NCI-H2107 treated with DMSO at 0.1 percent for 48 hours (cell line): Measurements from ENCODE around the gene NHERF1.

Experiments used
- DNase-seq: peaks from one replicate; lab custom pipeline; 2025; ENCODE audit not compliant: unreplicated experiment; lab: John Stamatoyannopoulos, UW

The NHERF1 gene

GRCh38 chr17:74767111-74767516 is 18.7 kb downstream of the NHERF1 start:
- DNase-seq: no peak

DNA sequence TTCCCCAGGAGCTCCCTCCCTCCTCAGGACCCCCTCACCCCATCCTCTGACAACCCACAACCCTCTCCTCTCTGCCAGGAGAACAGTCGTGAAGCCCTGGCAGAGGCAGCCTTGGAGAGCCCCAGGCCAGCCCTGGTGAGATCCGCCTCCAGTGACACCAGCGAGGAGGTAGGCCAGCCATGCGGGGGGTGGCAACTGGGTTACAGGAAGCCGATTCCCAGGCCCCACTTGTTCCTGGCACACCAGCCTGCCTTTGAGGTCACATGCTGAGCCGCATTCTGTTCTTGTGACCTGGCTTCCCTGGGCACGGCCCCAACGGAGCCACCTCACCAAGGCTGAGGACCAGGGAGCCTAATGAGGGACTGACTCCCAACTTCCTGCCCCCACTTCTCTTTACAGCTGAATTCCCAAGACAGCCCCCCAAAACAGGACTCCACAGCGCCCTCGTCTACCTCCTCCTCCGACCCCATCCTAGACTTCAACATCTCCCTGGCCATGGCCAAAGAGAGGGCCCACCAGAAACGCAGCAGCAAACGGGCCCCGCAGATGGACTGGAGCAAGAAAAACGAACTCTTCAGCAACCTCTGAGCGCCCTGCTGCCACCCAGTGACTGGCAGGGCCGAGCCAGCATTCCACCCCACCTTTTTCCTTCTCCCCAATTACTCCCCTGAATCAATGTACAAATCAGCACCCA is 19.8 kb downstream of the NHERF1 start:
- no peak for DNase-seq

DNA sequence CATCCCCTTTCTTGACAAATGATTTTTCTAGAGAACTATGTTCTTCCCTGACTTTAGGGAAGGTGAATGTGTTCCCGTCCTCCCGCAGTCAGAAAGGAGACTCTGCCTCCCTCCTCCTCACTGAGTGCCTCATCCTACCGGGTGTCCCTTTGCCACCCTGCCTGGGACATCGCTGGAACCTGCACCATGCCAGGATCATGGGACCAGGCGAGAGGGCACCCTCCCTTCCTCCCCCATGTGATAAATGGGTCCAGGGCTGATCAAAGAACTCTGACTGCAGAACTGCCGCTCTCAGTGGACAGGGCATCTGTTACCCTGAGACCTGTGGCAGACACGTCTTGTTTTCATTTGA is 20.3 kb downstream of the NHERF1 start:
- DNase-seq: no peak

GRCh38 chr17:74769266-74769855 is 20.9 kb downstream of the NHERF1 start:
- DNase-seq: no peak

- DNase-seq: no peak
These were observed 21.5 kb downstream of the NHERF1 start for GRCh38 chr17:74769856-74770497.

GRCh38 chr17:74770498-74771318 is 22.3 kb downstream of the NHERF1 start:
- peak; percentile 14 for DNase-seq

- no peak for DNase-seq
These were observed 23.0 kb downstream of the NHERF1 start for GRCh38 chr17:74771319-74771914.

- no peak for DNase-seq
These were observed 23.6 kb downstream of the NHERF1 start for GRCh38 chr17:74772053-74772452.

GRCh38 chr17:74773414-74773813 is 25.0 kb downstream of the NHERF1 start:
- DNase-seq: no peak

DNA sequence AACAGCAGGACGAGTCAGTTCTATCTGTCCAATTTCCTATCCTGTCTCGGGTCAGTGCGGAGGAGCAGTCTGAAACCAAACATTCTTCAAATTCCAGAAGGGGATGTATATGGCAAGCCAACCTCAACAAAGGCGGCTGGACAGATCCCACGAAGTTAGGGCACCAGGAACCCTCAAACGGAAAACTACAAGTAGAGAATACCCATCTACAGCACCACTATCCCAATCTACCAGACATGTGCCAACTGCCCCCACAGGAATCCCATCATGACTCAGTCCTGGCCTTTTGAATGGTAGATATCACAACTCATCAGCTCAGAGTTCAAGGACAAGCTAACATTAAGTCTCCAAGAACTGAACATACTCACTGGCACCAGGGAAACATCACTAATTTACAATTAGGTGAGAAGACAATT is 25.5 kb downstream of the NHERF1 start:
- no peak for DNase-seq

- no peak for DNase-seq
These were observed 27.1 kb downstream of the NHERF1 start for GRCh38 chr17:74775409-74776043.

- DNase-seq: peak; percentile 68
These were observed 27.9 kb downstream of the NHERF1 start, which contains the start of gene NAT9 for GRCh38 chr17:74776044-74776962. Gene NAT9, minus strand, starts transcription at chr17:74776345. Its CDS starts 647 bp downstream, at chr17:74775698.

GRCh38 chr17:74776990-74777389 is 28.6 kb downstream of the NHERF1 start:
- no peak for DNase-seq

DNA sequence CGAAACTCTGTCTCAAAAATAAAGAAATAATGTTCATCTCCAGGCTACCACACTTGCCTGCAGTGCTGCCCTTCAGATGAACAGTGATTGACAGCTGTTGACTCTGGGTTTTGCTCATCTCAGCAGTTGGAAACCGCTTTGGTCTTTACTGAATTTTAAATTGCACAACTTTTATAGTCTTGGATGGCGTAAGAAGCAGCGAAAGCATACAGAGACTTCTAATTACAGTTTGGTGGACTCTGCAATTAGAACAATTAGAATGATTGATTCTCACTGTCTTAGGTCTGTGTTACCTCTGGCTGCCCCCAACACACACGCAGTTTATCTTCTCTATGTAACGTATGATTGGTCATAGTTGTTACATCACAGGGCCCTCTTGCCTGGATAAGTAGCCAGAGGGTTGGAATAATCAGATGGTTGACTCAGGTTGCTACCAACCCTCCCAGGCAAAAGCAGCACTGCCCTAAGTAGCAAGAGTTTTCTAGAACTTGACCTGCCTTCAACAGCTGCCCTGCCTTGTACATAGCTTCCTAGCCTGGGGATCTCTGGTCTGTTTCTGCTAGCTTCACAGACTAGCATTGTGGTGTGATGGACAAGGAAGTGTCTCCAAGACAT is 29.6 kb downstream of the NHERF1 start:
- no peak for DNase-seq

DNA sequence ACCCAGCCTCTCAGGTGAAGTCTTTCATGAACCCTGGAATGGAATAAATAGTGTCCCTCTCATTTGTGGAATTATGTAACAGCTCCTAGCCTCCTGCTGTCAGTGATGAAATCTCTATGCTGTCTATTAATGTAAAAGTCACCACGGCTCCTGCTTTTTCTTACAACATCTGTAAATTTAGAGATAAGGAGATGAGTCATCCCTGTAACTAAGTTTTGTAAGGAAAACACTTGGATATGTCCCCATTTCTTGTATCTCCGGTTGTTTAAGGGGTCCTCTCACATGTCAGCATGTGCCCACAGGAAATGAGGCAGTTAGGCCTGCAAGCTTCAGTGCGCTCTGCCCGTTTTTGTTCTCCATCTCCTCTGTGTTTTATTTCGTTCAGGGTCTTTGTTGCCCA is 30.5 kb downstream of the NHERF1 start:
- DNase-seq: no peak

DNA sequence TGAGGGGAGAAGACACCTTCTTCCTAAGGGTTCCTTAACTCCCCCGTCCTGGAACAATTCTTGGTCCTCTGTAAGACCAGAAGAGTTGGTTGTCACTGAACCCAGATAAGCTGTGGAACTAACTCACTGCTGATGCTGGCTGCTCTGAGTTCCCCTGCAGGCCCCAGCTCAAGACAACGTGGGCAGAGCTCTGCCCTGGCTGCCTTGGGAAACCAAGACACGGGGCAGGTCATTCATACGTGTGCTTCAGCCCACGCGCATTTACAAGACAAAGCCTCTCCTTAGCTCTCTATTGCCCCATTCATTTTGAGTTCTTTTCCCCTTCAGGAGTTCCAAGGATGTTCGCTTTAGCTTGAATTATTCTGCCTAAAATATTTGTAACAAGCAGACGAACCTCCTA is 31.1 kb downstream of the NHERF1 start:
- no peak for DNase-seq

DNA sequence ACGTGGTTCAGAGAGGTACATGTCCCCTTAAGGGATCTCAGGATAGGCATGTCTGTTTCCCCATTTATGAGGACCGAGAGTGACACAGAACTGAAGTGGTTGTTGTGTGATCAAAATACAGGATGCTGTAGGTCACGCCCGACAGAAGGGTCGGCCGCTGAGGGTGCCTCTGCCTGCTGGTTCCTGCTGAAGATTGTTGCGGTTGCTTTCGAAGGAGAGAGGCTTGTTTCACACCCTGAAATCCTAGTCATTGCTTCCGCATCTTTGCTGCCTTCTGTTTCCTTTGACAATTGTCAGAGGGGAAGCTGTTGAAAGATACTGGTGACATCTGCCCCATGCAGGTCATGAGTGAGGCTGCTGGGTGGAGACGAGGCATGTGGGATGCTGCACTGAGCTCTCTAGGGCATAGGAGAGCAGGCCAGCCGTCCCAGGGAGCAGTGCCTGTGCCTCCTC is 31.5 kb downstream of the NHERF1 start:
- DNase-seq: no peak

DNA sequence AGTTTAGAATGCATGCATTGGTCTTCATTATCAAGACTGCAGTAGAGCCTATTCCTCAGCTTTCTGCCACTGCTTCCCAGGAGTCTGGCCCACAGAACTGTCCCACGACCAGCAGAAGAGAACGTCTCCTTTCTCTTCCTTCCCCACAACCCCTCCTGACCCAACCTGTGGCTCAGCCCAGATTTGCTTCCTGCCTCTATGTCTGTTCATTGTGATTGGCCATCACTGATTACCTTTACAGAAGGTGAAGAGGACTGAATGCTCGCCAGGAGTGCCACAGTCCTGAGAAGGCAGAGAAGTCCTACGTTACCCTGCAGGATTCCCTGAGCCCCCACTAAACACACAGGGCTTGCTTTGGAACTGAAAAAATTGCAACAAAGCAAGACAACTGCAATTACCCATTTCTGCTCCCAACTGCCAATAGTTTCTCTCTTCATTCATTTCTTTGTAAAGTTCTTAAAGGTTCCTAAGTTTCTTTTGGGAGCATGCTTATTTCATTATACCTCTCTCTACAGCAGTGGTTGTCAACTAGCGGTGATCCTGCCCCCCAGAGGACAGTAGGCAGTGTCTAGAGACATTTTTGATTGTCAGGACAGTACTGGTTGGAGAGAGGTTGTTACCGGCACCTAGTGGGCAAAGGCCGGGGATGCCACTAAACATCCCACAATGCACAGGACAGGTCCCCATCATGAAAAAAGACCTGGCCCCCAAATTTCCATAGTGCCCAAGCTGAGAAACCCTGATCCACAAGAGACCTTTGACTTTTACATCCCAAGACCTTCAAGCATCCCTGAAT is 32.2 kb downstream of the NHERF1 start:
- DNase-seq: no peak
